ENCODE results near the gene TESPA1. TPM values are rescaled to one million over a fixed set of nuclear protein-coding genes. Genes with fewer than 3 reads are reported as not detected.

The TESPA1 gene
- total and polyA plus RNA-seq, 2 of the 8 experiments (the other 6 are each of a cell fraction or from before 2014, with no cell fraction given) = not detected

GRCh38 chr12:54937929-54938328, 46.6 kb downstream of the TESPA1 start:
- H2BK15ac ChIP-seq (ENCODE audit: low read length) = no peak overlapping the region
- no peaks in the 10 kb centered on the region for H3K36me3 ChIP-seq (ENCODE audit: control insufficient read depth in 2 of 4, insufficient read depth in 4 of 4, low read length in 3 of 4)
- H2BK20ac ChIP-seq (ENCODE audit: low read length) = no peak overlapping the region
- H3K9ac ChIP-seq (replicated peaks in 1 of 4; ENCODE audit: extremely low read depth in 1 of 4, low read depth in 3 of 4, low read length in 3 of 4) = no peak overlapping the region
- H3K14ac ChIP-seq (ENCODE audit: insufficient read length) = no peak overlapping the region
- H2BK120ac ChIP-seq (replicated peaks; ENCODE audit: low read depth, low read length) = no peak overlapping the region
- H2AK5ac ChIP-seq (ENCODE audit: low read depth, low read length) = no peak overlapping the region
- H3K56ac ChIP-seq (replicated peaks; ENCODE audit: insufficient read length, low read depth, low read length) = no peak overlapping the region
- no peak overlapping the region for H2AFZ ChIP-seq (ENCODE audit: low read length)
- H3K18ac ChIP-seq (ENCODE audit: extremely low read depth, low read length) = no peak overlapping the region
- H4K5ac ChIP-seq (ENCODE audit: insufficient read length, low read depth, low read length) = no peak overlapping the region
- H2BK5ac ChIP-seq (ENCODE audit: low read depth, low read length) = no peak overlapping the region
- no peak overlapping the region for H3K4me3 ChIP-seq (ENCODE audit: extremely low read depth in 1 of 4, insufficient read depth in 2 of 4, low read depth in 3 of 4, low read length in 4 of 4)
- WGBS, 2 experiments (ENCODE audit: extremely low coverage in 1 of 2, insufficient coverage in 1 of 2, insufficient read length in 1 of 2, insufficient replicate concordance in 2 of 2, low coverage in 1 of 2, low lambda C conversion rate in 2 of 2, missing lambda C conversion rate in 1 of 2) = 94% methylated on average over 2 of the region's 2 CpGs; no CpG with 5 or more reads in 1 of the 2 experiments
- no peak overlapping the region for H3K23ac ChIP-seq (ENCODE audit: insufficient read length)
- no peaks in the 10 kb centered on the region for H3K9me3 ChIP-seq (ENCODE audit: insufficient read depth in 2 of 2, low read depth in 1 of 2, low read length in 1 of 2)
- H3K4ac ChIP-seq (replicated peaks; ENCODE audit: insufficient read length, low read depth, low read length) = no peak overlapping the region
- no peaks in the 10 kb centered on the region for H3K79me2 ChIP-seq (ENCODE audit: control insufficient read depth in 1 of 2, insufficient read depth in 2 of 2, low read length in 2 of 2)
- FAIRE-seq (no peak), DNase-seq (ENCODE audit: low read depth in 1 of 2, low spot score in 2 of 2) (no peak)
- H2BK12ac ChIP-seq (ENCODE audit: low read depth, low read length) = no peak overlapping the region
- ChIA-PET POLR2A (ENCODE audit: partially characterized antibody) (no interaction called here), CTCF (ENCODE audit: partially characterized antibody) (interaction anchor here (1.1 to 1.3 kb wide), 2 partner anchors 16 to 19 kb away, joined by 3 to 4 read pairs; no protein-coding TSS in a partner anchor)
- H3K4me1 ChIP-seq (replicated peaks in 1 of 4; ENCODE audit: control insufficient read depth in 3 of 4, insufficient read depth in 4 of 4, low read length in 3 of 4) = peaks cover 0 to 3% (median 0%) of the 10 kb centered on the region in 4 experiments; a peak in 1 of 7 replicates
- no peak overlapping the region for H4K91ac ChIP-seq (replicated peaks; ENCODE audit: insufficient read length, low read length)
- no peak overlapping the region for H3K4me2 ChIP-seq (ENCODE audit: insufficient read depth in 1 of 2, low read depth in 2 of 2, low read length in 2 of 2)
- no peak overlapping the region for H4K8ac ChIP-seq (ENCODE audit: extremely low read depth, insufficient read depth, low read length)
- H4K20me1 ChIP-seq (replicated peaks in 1 of 2; ENCODE audit: control insufficient read depth in 1 of 2, insufficient read depth in 2 of 2, low read length in 2 of 2) = no peaks in the 10 kb centered on the region
- no peak overlapping the region for H3K27ac ChIP-seq (ENCODE audit: low read depth, low read length)
- H3K79me1 ChIP-seq (ENCODE audit: low read depth, low read length) = no peaks in the 10 kb centered on the region
- no peak for TF ChIP-seq PHF8 (conservative IDR thresholded peaks at IDR 0.05; ENCODE audit: low read depth, low read length)
- TF ChIP-seq SUZ12 (IDR thresholded peaks at IDR 0.05; ENCODE audit: low read length) = no peak
- TF ChIP-seq EZH2 (IDR thresholded peaks at IDR 0.05; ENCODE audit: low read depth, low read length, severe bottlenecking) = no peak
- TF ChIP-seq, protein P1, sequence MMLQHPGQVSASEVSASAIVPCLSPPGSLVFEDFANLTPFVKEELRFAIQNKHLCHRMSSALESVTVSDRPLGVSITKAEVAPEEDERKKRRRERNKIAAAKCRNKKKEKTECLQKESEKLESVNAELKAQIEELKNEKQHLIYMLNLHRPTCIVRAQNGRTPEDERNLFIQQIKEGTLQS (IDR thresholded peaks at IDR 0.05; ENCODE audit: insufficient read depth, low read depth, low read length) = no peak
- TF ChIP-seq SIN3A (conservative IDR thresholded peaks at IDR 0.05 in 1 of 2, IDR thresholded peaks at IDR 0.05 in 1 of 2; ENCODE audit: low read depth in 1 of 2, low read length in 2 of 2) = no peak
- no peak for TF ChIP-seq EGR1 (IDR thresholded peaks at IDR 0.05; ENCODE audit: borderline replicate concordance, low read depth, low read length)
- no peak for TF ChIP-seq NRF1 (IDR thresholded peaks at IDR 0.05; ENCODE audit: low read depth, low read length)
- TF ChIP-seq E2F6 (IDR thresholded peaks at IDR 0.05) = no peak
- no peak for TF ChIP-seq BACH1 (IDR thresholded peaks at IDR 0.05; ENCODE audit: low read length)
- TF ChIP-seq JUN (IDR thresholded peaks at IDR 0.05; ENCODE audit: low read depth, low read length) = no peak
- H3K23me2 ChIP-seq (ENCODE audit: low read depth, low read length) = no peaks in the 10 kb centered on the region; the same call in 1 of the 2 replicates
- H3K27me3 ChIP-seq (replicated peaks in 1 of 4; ENCODE audit: control insufficient read depth in 3 of 4, extremely low read depth in 1 of 4, insufficient read depth in 3 of 4, low read length in 3 of 4) = peaks cover 0 to 2% (median 0%) of the 10 kb centered on the region in 4 experiments; a peak in 1 of 7 replicates
